GM18951 (cell line): ENCODE data around the gene REX1BD.
A peak's percentile ranks its signal among the peaks of the same experiment; 100 is the strongest.

ENCODE experiments used
- POLR2A ChIP-seq: IDR thresholded peaks from 4 replicates; pipeline ENCODE4 v1.6.1; 2011; ENCODE audit warnings: mild to moderate bottlenecking; ENCODE audit not compliant: insufficient read length, insufficient read depth; ENCODE audit errors: extremely low read depth
- in situ Hi-C: fragments of 300-500 bp; cut with MboI; formaldehyde crosslinking; loops from one replicate; pipeline ENCODE4 v1.12.0; 2022; ENCODE audit warnings: low sequenced_read_pairs, mixed read lengths, inconsistent platforms; ENCODE audit not compliant: unreplicated experiment

REX1BD gene

DNA sequence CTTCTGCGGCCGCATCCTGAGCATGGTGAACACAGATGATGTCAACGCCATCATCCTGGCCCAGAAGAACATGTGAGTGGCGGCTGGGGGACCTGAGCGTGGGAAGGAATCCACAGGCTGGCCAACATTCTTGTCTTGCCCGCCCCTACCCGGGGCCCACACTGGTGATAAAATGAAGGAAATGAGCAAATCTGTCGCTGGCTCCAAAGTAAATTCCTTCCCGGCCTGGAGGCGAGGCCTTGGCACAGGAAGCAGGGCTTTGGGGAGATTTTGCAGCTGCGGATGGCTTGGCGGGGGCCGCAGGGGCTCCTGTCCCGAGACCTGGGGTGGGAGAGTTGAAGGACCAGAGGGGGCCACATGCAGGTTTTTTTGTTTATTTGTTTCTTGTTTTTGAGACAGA, 26.5 kb upstream of the REX1BD start:
- TF ChIP-seq POLR2A = no peak

GRCh38 chr19:18566953-18567352, 21.6 kb upstream of the REX1BD start:
- TF ChIP-seq POLR2A = no peak
- in situ Hi-C loops = no loop called here

More for the DNA sequence above, 26.5 kb upstream of the REX1BD start:
- in situ Hi-C loops = no loop called here

DNA sequence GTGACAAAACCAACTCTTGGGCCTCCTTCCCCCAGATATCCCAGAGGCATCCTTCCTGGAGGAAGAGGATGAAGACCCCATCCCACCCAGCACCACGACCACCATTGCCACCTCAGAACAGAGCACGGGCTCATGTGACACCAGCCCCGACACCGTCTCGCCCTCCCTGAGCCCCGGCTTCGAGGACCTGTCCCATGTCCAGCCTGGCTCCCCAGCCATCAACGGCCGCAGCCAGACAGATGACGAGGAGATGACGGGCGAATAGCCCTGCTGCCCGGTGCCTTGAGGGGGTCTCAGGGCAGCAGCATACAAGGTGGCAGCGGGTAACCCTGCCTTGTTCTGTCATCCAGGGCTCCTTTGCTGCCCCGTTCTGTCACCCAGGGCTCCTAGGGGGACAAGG, 20.2 kb upstream of the REX1BD start:
- TF ChIP-seq POLR2A = no peak
- in situ Hi-C loops = no loop called here

DNA sequence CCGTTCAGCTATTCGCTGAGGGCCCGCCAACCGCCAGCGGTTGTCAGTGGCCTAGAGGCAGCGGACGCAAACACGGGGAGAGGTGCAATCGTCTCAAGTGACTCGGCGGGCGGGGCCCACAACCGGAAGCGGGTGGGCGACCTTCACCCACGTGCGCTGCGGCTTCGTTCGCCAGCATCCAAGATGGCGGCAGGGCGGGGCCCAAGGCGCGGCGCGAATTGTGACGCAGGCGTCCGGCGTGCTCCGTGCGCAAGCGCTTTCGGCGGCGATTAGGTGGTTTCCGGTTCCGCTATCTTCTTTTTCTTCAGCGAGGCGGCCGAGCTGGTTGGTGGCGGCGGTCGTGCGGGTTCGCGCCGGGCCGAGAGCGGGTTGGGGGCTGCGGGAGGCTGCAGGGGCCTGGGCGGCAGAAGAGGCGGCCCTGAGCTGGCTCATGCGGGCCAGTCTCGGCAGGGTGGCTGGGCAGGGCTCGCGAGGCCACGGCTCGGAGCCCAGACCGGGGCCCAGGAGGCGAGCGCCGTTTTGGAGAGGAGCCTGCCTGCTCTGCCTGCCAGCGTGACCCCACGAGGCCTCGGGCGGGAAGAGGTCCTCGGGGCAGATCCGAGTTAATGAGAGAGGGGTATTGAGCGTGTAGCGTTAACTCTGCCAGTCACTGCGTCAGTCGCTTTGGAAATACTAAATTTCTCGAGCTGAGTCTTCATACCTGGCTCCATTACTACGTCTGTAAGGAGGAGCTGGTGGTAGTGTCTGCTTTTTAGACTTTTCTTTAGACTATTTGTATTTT, 16.8 kb upstream of the REX1BD start, which contains the start of gene UBA52:
Gene UBA52, plus strand, starts transcription at position 294 of the 781 bp plus-strand sequence. CDS start 1,444 bp downstream, outside the sequence.
- peak; percentile 98 for TF ChIP-seq POLR2A
- in situ Hi-C loops = no loop called here

GRCh38 chr19:18574691-18575291, 13.8 kb upstream of the REX1BD start:
- TF ChIP-seq POLR2A = no peak
- in situ Hi-C loops = no loop called here

DNA sequence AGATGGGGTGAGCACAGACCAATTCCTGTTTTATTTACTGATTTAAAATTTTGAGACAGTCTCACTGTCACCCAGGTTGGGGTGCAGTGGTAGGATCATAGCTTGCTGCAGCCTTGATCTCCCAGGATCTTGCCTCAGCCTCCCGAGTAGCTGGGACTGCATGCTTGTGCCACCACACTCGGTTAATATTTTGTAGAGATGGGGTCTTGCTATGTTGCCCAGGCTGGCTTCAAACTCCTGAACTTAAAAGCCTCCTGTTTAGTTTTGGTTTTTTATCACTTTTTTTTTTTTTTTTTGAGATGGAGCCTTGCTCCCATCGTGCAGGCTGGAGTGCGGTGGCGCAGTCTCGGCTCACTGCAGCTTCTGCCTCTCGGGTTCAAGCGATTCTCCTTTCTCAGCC, 12.2 kb upstream of the REX1BD start:
- TF ChIP-seq POLR2A = no peak
- in situ Hi-C loops = no loop called here

- in situ Hi-C loops = no loop called here
- TF ChIP-seq POLR2A = no peak
These were observed 11.2 kb upstream of the REX1BD start for GRCh38 chr19:18577365-18577914.

GRCh38 chr19:18580311-18580710, 8.3 kb upstream of the REX1BD start:
- in situ Hi-C loops = no loop called here
- no peak for TF ChIP-seq POLR2A

DNA sequence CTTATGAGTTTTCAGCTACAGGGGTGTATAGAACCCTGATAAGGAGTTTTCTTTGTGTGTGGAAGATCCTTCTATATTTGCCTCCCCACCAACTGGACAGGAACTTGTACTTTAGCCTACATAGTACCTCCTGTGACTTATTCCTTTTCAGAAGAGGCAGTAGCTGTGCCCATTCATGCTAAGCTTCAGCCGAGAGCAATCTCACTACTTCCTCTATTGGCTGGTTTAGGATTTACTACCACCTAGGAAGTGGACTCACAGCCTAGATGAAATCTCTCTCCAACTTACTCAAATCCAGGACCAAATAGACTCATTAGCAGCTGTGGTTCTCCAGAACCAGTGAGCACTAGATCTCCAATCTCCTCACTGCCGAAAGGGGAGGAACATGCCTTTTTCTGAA, 2.3 kb upstream of the REX1BD start:
- in situ Hi-C loops = no loop called here
- no peak for TF ChIP-seq POLR2A

DNA sequence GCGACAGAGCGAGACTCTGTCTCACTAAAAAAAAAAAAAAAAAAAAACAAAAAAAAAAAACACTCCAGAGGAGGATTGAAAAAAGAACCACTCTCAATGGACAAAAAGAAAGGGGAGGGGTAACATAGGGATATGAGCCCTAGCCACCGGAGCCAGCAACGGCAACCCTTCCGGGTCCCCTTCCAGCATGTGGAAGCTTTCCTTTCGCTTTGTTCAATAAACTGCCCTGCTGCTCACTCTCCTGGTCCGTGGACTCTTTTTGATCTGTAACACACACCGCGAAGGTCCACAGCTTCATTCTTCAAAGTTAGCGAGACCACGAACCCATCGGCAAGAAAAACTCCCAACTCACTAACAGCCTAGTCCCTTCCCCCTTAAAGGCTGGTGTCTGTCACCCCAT, 1.0 kb upstream of the REX1BD start:
- in situ Hi-C loops = no loop called here
- no peak for TF ChIP-seq POLR2A

DNA sequence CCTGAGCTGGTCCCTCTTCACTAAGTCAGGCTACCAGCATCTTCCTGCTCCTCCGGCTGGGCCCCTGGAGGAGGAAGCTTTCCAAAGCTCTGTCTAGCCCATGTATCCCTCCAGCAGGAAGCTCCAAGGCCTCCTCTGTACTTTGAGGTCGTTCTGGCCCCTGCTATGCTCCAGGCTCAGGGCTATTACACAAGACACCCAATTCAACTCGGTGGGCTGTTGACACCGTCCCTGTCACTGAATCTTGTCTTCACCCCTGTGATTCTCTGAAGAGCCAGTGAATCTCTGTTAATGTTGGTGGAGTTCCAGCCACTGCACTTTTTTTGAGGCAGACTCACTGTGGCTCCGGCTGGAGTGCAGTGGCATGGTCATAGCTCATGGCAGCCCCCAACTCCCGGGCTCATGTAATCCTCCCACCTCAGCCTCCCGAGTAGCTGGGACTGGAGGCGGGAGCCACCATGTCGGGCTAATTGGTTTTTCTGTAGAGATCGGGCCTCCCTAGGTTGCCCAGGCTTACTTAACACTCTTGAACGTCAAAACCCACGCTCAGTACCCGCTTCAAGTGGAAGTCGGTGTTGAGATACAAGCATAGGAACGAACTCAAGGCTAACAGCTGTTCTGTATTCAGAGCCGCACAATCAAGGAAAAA, 512 bp upstream of the REX1BD start:
- in situ Hi-C loops = no loop called here
- TF ChIP-seq POLR2A = no peak

- in situ Hi-C loops = no loop called here
- TF ChIP-seq POLR2A = no peak
These were observed 1.0 kb downstream of the REX1BD start for GRCh38 chr19:18589380-18590272.
